Left lung (tissue), 10 donors: ENCODE measurements around the gene FMN1. TPM values are rescaled to one million over a fixed set of nuclear protein-coding genes. Genes with fewer than 3 reads are reported as not detected.

Source experiments
- ATAC-seq: fragments of 200-7000 bp; cut with Tn5 transposase; one replicate; pipeline ENCODE4 v1.9.1; 2020; ENCODE audit warnings: moderate library complexity
- DNase-seq, 4 donors: peaks; one replicate each; pipeline ENCODE4 v3.0.0-alpha.2; 2013 to 2020
- H3K27ac ChIP-seq, 2 donors: fragments of 200-600 bp; sonication (generic) in 1 of 2; one replicate each; pipeline versions ENCODE4 v1.5.0 to v1.8.0; 2020 to 2021
- H3K27me3 ChIP-seq, 2 donors: fragments of 200-600 bp; sonication (generic) in 1 of 2; one replicate each; pipeline versions ENCODE4 v1.5.0 to v1.8.0; 2020 to 2021
- H3K36me3 ChIP-seq, 2 donors: fragments of 200-600 bp; sonication (generic) in 1 of 2; one replicate each; pipeline versions ENCODE4 v1.5.0 to v1.8.0; 2020 to 2021
- H3K4me1 ChIP-seq, 2 donors: fragments of 200-600 bp; one replicate each; pipeline ENCODE4 v1.8.0; 2021
- H3K4me3 ChIP-seq, 2 donors: fragments of 200-600 bp; sonication (generic) in 1 of 2; one replicate each; pipeline versions ENCODE4 v1.5.0 to v1.8.0; 2020 to 2021; ENCODE audit warnings: mild to moderate bottlenecking in 1 of 2
- H3K9me3 ChIP-seq, 2 donors: fragments of 200-600 bp; sonication (generic) in 1 of 2; one replicate each; pipeline versions ENCODE4 v1.5.0 to v1.8.0; 2020 to 2021
- CTCF ChIP-seq, 2 donors: fragments of 200-600 bp; sonication (generic) in 1 of 2; IDR thresholded peaks; one replicate each; pipeline versions ENCODE4 v1.5.0 to v1.8.0; 2021; ENCODE audit warnings: antibody characterized with exemption in 2 of 2
- intact Hi-C, 2 donors: fragments of 100-400 bp; cut with DNase I; formaldehyde crosslinking; loops; one replicate each; pipeline versions ENCODE4 v1.11.2 to v1.14.2; 2022
- polyA plus RNA-seq, 6 donors: library from polyadenylated mRNA; unstranded; fragments of 120-200 nt; gene quantifications; one replicate each; pipeline ENCODE4 v1.2.1, GENCODE V29; 2013; ENCODE audit not compliant: insufficient read length in 6 of 6
- total RNA-seq, 2 donors: library from RNA; stranded (reverse); fragmentation: NEBNext Ultra II Directional; extraction: Animal tissue kit (Norgen Biotek cat#: 25700); gene quantifications; one replicate each; pipeline ENCODE4 v1.2.1, GENCODE V29; 2021
- donor health status: DM: no; HTN: yes; CAD: no.
- donor health status: DM: no; HTN: no; CAD: no.

The FMN1 gene
- total and polyA plus RNA-seq, 8 donors: 4.6 to 45.2 (median 8.4) TPM

- Histone ChIP-seq H3K9me3 (no peaks in the 10 kb centered on the region), H3K4me1 (peaks cover 15 to 21% of the 10 kb centered on the region in 2 donors), H3K27ac (no peak overlapping the region), H3K27me3 (peaks cover 37 to 61% of the 10 kb centered on the region in 2 donors), H3K36me3 (no peaks in the 10 kb centered on the region), H3K4me3 (no peak overlapping the region)
- intact Hi-C loops: no loop called here
- no peak for DNase-seq
- TF ChIP-seq CTCF (IDR thresholded peaks at IDR 0.05): no peak
- no peak for ATAC-seq
Measured at GRCh38 chr15:32721596-32721995, 472.9 kb downstream of the FMN1 start.

DNA sequence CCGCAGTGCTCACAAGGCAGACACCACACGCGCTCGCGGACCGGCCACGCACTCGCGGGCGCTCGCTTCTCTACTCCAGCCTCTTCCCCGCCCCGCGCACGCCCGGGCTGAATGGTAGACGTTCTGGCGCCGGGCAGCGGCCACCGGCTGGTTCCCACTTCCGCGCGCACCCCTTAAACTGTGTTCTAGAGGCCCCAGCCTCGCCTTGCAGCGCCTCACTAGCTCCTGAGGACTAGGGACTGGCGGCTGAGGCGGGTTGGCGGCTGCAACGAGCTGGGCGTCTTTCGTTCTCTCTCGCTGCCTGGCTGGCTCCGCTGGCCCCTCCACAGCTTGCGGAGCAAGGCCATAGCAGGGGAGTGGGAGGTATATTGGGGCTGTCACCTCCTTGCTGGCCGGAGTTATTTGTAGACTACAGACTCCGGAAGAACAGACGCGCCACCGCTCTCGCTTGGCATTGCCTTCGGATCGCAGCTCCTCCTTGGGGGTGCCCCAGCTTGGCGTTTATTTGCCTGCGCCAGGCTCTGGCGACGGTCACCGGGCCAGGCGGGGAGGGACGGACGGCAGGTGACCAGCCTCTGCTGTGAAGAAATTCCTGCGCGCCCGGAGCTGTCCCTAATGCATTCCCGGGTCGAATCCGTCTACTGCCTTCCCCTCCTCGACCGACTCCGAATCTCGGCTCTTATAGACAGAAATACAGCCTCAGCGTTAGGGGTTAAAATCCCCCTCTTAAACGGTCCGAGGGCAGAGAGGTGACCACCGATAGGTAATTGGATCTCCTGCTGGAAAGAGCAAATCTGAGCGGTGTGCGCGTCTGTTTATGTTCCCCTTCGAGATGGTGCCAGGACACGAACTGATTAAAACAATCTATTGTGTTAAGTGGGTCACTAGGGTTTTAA is 475.4 kb downstream of the FMN1 start:
- TF ChIP-seq CTCF (IDR thresholded peaks at IDR 0.05): no peak
- Histone ChIP-seq H3K27ac (no peak overlapping the region), H3K4me1 (peaks cover 15 to 21% of the 10 kb centered on the region in 2 donors), H3K27me3 (peaks cover 63 to 84% of the 10 kb centered on the region in 2 donors), H3K36me3 (no peaks in the 10 kb centered on the region), H3K9me3 (no peaks in the 10 kb centered on the region), H3K4me3 (peak overlapping the region in 1 of 2 donors; percentile 17)
- peak; percentile 60 for ATAC-seq
- peak in 1 of 4 donors; percentile 72 for DNase-seq
- intact Hi-C loops: no loop called here

DNA sequence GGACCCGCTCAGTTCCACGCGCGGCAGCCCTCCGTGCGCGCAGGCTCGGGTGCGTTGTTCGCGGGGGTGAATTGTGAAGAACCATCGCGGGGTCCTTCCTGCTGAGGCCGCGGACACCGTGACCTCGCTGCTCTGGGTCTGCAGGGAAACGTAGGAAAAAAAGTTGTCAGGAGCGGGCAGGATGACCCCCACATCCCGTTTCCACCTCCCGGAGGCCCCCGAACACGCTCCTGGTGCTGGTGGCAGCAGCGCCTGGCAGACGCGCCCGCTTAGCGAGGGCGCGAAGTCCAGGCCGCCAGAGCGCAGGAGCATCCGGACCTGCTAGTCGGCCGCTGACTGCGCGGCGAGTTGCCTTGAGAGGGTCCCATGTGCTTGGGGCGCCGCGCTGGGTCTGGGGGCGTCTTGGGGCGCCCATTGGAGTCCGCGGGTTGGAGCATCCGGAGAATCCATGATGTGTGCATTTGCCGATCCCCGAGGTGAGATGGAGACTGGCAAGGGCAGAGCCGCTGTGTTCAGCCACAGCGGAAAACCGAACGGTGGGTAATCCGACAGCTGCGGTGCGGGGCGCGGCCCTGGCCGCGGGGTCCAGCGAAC is 476.2 kb downstream of the FMN1 start:
- no peak overlapping the region for H3K27ac ChIP-seq

GRCh38 chr15:32717426-32718226 is 476.9 kb downstream of the FMN1 start, which contains the start of gene GREM1:
GREM1 (plus strand) TSS chr15:32718004; CDS start chr15:32730691, 12,687 bp downstream.
- Histone ChIP-seq H3K27me3 (peaks cover 72 to 94% of the 10 kb centered on the region in 2 donors), H3K4me1 (peaks cover 15 to 21% of the 10 kb centered on the region in 2 donors), H3K4me3 (peak within 1 kb of the TSS; percentile 3 to 17), H3K9me3 (no peaks in the 10 kb centered on the region), H3K36me3 (no peaks in the 10 kb centered on the region), H3K27ac (no peak within 1 kb of the TSS)
- ATAC-seq: no peak
- intact Hi-C loops: no loop called here
- no peak for DNase-seq
- TF ChIP-seq CTCF (IDR thresholded peaks at IDR 0.05): no peak

More for the DNA sequence above, 476.2 kb downstream of the FMN1 start:
- H3K36me3 ChIP-seq: no peaks in the 10 kb centered on the region
- H3K4me1 ChIP-seq: peaks cover 15 to 21% of the 10 kb centered on the region in 2 donors
- intact Hi-C loops: no loop called here
- peak overlapping the region in 1 of 2 donors; percentile 17 for H3K4me3 ChIP-seq
- DNase-seq (peak in 1 of 4 donors; percentile 74), ATAC-seq (peak; percentile 32)
- H3K27me3 ChIP-seq: peaks cover 68 to 87% of the 10 kb centered on the region in 2 donors
- no peak for TF ChIP-seq CTCF (IDR thresholded peaks at IDR 0.05)
- H3K9me3 ChIP-seq: no peaks in the 10 kb centered on the region
